Inflammatory macrophage (primary cell): ENCODE results near the gene ANO6.
A peak's percentile ranks its signal among the peaks of the same experiment; 100 is the strongest.

ENCODE experiments used
- DNase-seq, 2 donors: peaks; one replicate each; pipeline ENCODE4 v3.0.0-alpha.2; 2020 to 2022
- total RNA-seq, 18 experiments: gene quantifications; one replicate each; lab custom pipeline; 2026; ENCODE audit warnings: mixed read lengths in 6 of 18, inconsistent platforms in 2 of 18; lab: John Stamatoyannopoulos, UW

The ANO6 gene
- total RNA-seq: 152 to 327 (median 243) reads per million in 18 experiments

GRCh38 chr12:45215419-45216229 is at the start of gene ANO6:
Gene ANO6, plus strand, starts transcription at chr12:45216095. Its CDS starts 227 bp downstream, at chr12:45216322.
- peak; percentile 87 to 92 for DNase-seq

- no peak for DNase-seq
These were observed 46.9 kb upstream of the ANO6 start for GRCh38 chr12:45168976-45169375.

GRCh38 chr12:45170456-45171042 is 45.3 kb upstream of the ANO6 start:
- DNase-seq: peak; percentile 75

- DNase-seq: peak in 1 of 2 donors; percentile 10
These were observed 42.6 kb upstream of the ANO6 start for GRCh38 chr12:45173293-45173692.

- DNase-seq: no peak
These were observed 41.3 kb upstream of the ANO6 start for GRCh38 chr12:45174595-45174994.

- no peak for DNase-seq
These were observed 37.1 kb upstream of the ANO6 start for GRCh38 chr12:45178771-45179170.

- DNase-seq: no peak
These were observed 33.4 kb upstream of the ANO6 start for GRCh38 chr12:45182511-45182910.

- DNase-seq: no peak
These were observed 32.6 kb upstream of the ANO6 start for GRCh38 chr12:45183246-45183645.

GRCh38 chr12:45184147-45184963 is 31.5 kb upstream of the ANO6 start:
- DNase-seq: peak; percentile 50 to 70

GRCh38 chr12:45186762-45187161 is 29.1 kb upstream of the ANO6 start:
- no peak for DNase-seq

- DNase-seq: no peak
These were observed 26.0 kb upstream of the ANO6 start for GRCh38 chr12:45189766-45190403.

- DNase-seq: no peak
These were observed 24.7 kb upstream of the ANO6 start for GRCh38 chr12:45191239-45191638.

GRCh38 chr12:45192707-45193106 is 23.2 kb upstream of the ANO6 start:
- DNase-seq: no peak

- DNase-seq: peak; percentile 43 to 78
These were observed 15.3 kb upstream of the ANO6 start for GRCh38 chr12:45200491-45201043.

- DNase-seq: peak; percentile 19 to 28
These were observed 12.1 kb upstream of the ANO6 start for GRCh38 chr12:45203767-45204166.

GRCh38 chr12:45204757-45205156 is 11.1 kb upstream of the ANO6 start:
- DNase-seq: peak in 1 of 2 donors; percentile 55

GRCh38 chr12:45205165-45205825 is 10.6 kb upstream of the ANO6 start:
- no peak for DNase-seq

GRCh38 chr12:45208604-45209487 is 7.0 kb upstream of the ANO6 start:
- peak in 1 of 2 donors; percentile 16 for DNase-seq

GRCh38 chr12:45209784-45210183 is 6.1 kb upstream of the ANO6 start:
- no peak for DNase-seq

GRCh38 chr12:45212064-45212463 is 3.8 kb upstream of the ANO6 start:
- DNase-seq: no peak

GRCh38 chr12:45213107-45213506 is 2.8 kb upstream of the ANO6 start:
- DNase-seq: no peak
